K562 (cell line): Measurements from ENCODE around the gene ABCA13. TPM values are rescaled to one million over a fixed set of nuclear protein-coding genes. Genes with fewer than 3 reads are reported as not detected.

Experiments
- CCAR2 ChIP-seq: fragments of 200-400 bp; formaldehyde crosslinking; IDR thresholded peaks from 2 replicates; pipeline ENCODE4 v1.6.1; 2017; ENCODE audit warnings: mild to moderate bottlenecking, low read depth, low read length
- CREM ChIP-seq: IDR thresholded peaks from 2 replicates; pipeline ENCODE4 v1.6.1; 2014; ENCODE audit warnings: antibody characterized with exemption, low read depth
- CTCFL ChIP-seq: IDR thresholded peaks from 2 replicates; pipeline ENCODE4 v1.6.1; 2011; ENCODE audit warnings: borderline replicate concordance, low read depth, mild to moderate bottlenecking, moderate library complexity, low read length; ENCODE audit not compliant: insufficient read depth, poor library complexity, severe bottlenecking
- E2F6 ChIP-seq, 2 experiments: IDR thresholded peaks; 2 replicates each; pipeline ENCODE4 v1.6.1; 2011; ENCODE audit warnings: borderline replicate concordance in 1 of 2, control low read depth in 1 of 2, low read depth in 1 of 2, low read length in 1 of 2, mild to moderate bottlenecking in 1 of 2, mixed read lengths in 1 of 2, moderate library complexity in 1 of 2; ENCODE audit not compliant: insufficient read depth in 1 of 2, insufficient read length in 1 of 2, poor library complexity in 1 of 2, severe bottlenecking in 1 of 2; ENCODE audit errors: extremely low read depth in 1 of 2
- EHMT2 ChIP-seq: fragments of 450-650 bp; IDR thresholded peaks from 2 replicates; pipeline ENCODE4 v1.6.1; 2018; ENCODE audit warnings: antibody characterized with exemption
- KAT2B ChIP-seq: IDR thresholded peaks from one replicate; pipeline ENCODE4 v1.6.1; 2012; ENCODE audit warnings: low read depth, mild to moderate bottlenecking, control low read depth, inconsistent platforms, low read length, moderate library complexity
- KDM5B ChIP-seq: fragments of 200-600 bp; sonication (generic); IDR thresholded peaks from 2 replicates; pipeline ENCODE4 v1.6.1; 2012; ENCODE audit warnings: low read depth, mild to moderate bottlenecking, moderate library complexity, low read length, control low read depth, inconsistent platforms; ENCODE audit not compliant: insufficient replicate concordance
- MAX ChIP-seq: sonication (generic); formaldehyde crosslinking; IDR thresholded peaks from 2 replicates; pipeline ENCODE4 v1.9.0; 2022; ENCODE audit warnings: mild to moderate bottlenecking, missing genetic modification reagents
- MTA3 ChIP-seq: fragments of 450-650 bp; formaldehyde crosslinking; IDR thresholded peaks from 2 replicates; pipeline ENCODE4 v1.6.1; 2017; ENCODE audit warnings: mild to moderate bottlenecking, borderline replicate concordance
- NR2C2 ChIP-seq, 2 experiments: fragments of 200-800 bp in 1 of 2; sonication (Bioruptor generic) in 1 of 2; sonication (generic) in 1 of 2; formaldehyde crosslinking in 1 of 2; IDR thresholded peaks; 2 replicates each; pipeline versions ENCODE4 v1.6.1 to v1.8.0; 2016 to 2022; ENCODE audit warnings: mild to moderate bottlenecking in 1 of 2, missing compliant biosample characterization in 1 of 2, missing genetic modification characterization in 1 of 2, missing genetic modification reagents in 1 of 2
- POLR2G ChIP-seq: fragments of 200-400 bp; formaldehyde crosslinking; IDR thresholded peaks from 2 replicates; pipeline ENCODE4 v1.6.1; 2017; ENCODE audit warnings: low read depth, mild to moderate bottlenecking, antibody characterized with exemption, low read length, moderate library complexity
- POLR3A ChIP-seq: IDR thresholded peaks from 2 replicates; pipeline ENCODE4 v1.6.1; 2011; ENCODE audit warnings: borderline replicate concordance, mild to moderate bottlenecking, moderate library complexity; ENCODE audit not compliant: insufficient read length, insufficient read depth; ENCODE audit errors: extremely low read depth
- SMAD4 ChIP-seq: fragments of 250-450 bp; sonication (Bioruptor Pico); conservative IDR thresholded peaks from 2 replicates; pipeline ENCODE4 v1.8.0; 2021; ENCODE audit warnings: inconsistent platforms, mild to moderate bottlenecking, moderate library complexity
- SMARCB1 ChIP-seq: IDR thresholded peaks from 2 replicates; pipeline ENCODE4 v1.6.1; 2011; ENCODE audit warnings: improper control_type of control experiment, low read depth; ENCODE audit not compliant: insufficient read length
- SNIP1 ChIP-seq: fragments of 450-650 bp; IDR thresholded peaks from 2 replicates; pipeline ENCODE4 v1.7.1; 2017; ENCODE audit warnings: low read depth, mild to moderate bottlenecking
- SP2 ChIP-seq: IDR thresholded peaks from 2 replicates; pipeline ENCODE4 v1.6.1; 2011; ENCODE audit warnings: mild to moderate bottlenecking, low read depth, low read length, moderate library complexity; ENCODE audit not compliant: poor library complexity, severe bottlenecking; ENCODE audit errors: extremely low read depth
- ZC3H11A ChIP-seq: IDR thresholded peaks from 2 replicates; pipeline ENCODE4 v1.6.1; 2012; ENCODE audit warnings: low read depth, low read length, improper control_type of control experiment
- ZNF134 ChIP-seq: fragments of 250-450 bp; sonication (Bioruptor Pico); conservative IDR thresholded peaks from 2 replicates; pipeline ENCODE4 v1.4.0; 2020
- ZNF212 ChIP-seq: fragments of 450-650 bp; formaldehyde crosslinking; IDR thresholded peaks from 2 replicates; pipeline ENCODE4 v1.4.0; 2020; ENCODE audit warnings: mild to moderate bottlenecking
- ZNF695 ChIP-seq: fragments of 450-650 bp; formaldehyde crosslinking; IDR thresholded peaks from 2 replicates; pipeline ENCODE4 v1.4.0; 2020; ENCODE audit warnings: mild to moderate bottlenecking, moderate library complexity
- polyA plus RNA-seq, 8 experiments: library from polyadenylated mRNA; depleted of rRNA in 4 of 8; stranded (reverse) in 5 of 8; unstranded in 3 of 8; fragments of >200 nt; fragmentation: Nextera tagmentation in 2 of 8; fragmentation: Illumina TruSeq in 1 of 8; extraction: Ambion mirVana in 2 of 8; extraction: Trizol in 1 of 8; gene quantifications; 2 replicates each; pipeline versions ENCODE4 v1.2.1 to v1.2.3, GENCODE V29; 2011 to 2014; ENCODE audit warnings: inconsistent platforms in 1 of 8, missing spikeins in 1 of 8
- total RNA-seq, 7 experiments: library from RNA; depleted of rRNA in 6 of 7; stranded (reverse); fragments of >200 nt in 6 of 7; fragmentation: Illumina TruSeq in 2 of 7; extraction: Trizol in 2 of 7; gene quantifications; 2 replicates each; pipeline versions ENCODE4 v1.2.1 to v1.2.3, GENCODE V29; 2011 to 2021; ENCODE audit warnings: low replicate concordance in 1 of 7

Gene ABCA13
- total and polyA plus RNA-seq, 9 of the 15 experiments (the other 6 are each of a cell fraction or from before 2014, with no cell fraction given) = 0.14 to 1.5 (median 0.38) TPM

DNA sequence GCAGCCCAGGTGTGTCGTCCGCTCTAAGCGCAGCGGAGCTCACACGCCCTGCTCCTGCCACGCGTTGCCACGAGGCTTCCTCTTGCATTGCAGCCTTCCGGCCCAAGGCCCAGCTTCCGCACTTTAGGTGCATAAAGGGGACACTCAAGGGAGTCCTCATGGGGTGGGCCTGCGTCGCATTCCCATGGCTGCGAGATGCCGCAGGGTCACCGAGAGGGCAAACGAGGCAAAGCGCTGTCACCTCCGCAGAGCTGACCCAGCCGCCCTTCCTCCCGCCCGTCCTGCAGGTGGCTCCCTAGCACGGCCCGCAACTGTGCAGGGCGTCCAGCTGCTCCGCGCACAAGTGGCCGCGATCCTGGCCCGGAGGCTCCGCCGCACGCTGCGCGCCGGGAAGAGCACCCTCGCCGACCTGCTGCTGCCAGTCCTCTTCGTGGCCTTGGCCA is 283.5 kb downstream of the ABCA13 start (continued):
- TF ChIP-seq SMAD4 = no peak
- TF ChIP-seq ZC3H11A = no peak
- TF ChIP-seq MAX (CRISPR knock-in tag) = peak; percentile 57; the same call in 1 of the 2 replicates
- no peak for TF ChIP-seq CREM
- no peak for TF ChIP-seq CCAR2
- no peak for TF ChIP-seq SMARCB1
- no peak for TF ChIP-seq ZNF212 (CRISPR knock-in tag)
- TF ChIP-seq KAT2B = no peak
- no peak for TF ChIP-seq NR2C2 (CRISPR knock-in tag; IDR thresholded peaks at IDR 0.05)
- TF ChIP-seq NR2C2 (tag; IDR thresholded peaks at IDR 0.05) = 0 out of 2 replicates have a peak, but pooled peaks have one; percentile 10
- TF ChIP-seq E2F6 (IDR thresholded peaks at IDR 0.05; ENCODE audit: borderline replicate concordance in 1 of 2, extremely low read depth in 1 of 2, insufficient read depth in 1 of 2, insufficient read length in 1 of 2, low read depth in 1 of 2, low read length in 1 of 2, poor library complexity in 1 of 2, severe bottlenecking in 1 of 2) = peak in 1 of 2 experiments; percentile 13
- TF ChIP-seq ZNF134 (CRISPR knock-in tag) = no peak
- TF ChIP-seq EHMT2 = no peak
- no peak for TF ChIP-seq POLR3A
- peak; percentile 64 for TF ChIP-seq CTCFL
- peak; percentile 34; the same call in 1 of the 2 replicates for TF ChIP-seq POLR2G
- TF ChIP-seq MTA3 = no peak
- no peak for TF ChIP-seq SP2
- no peak for TF ChIP-seq SNIP1
- TF ChIP-seq KDM5B = peak; percentile 55
- TF ChIP-seq ZNF695 = no peak
